HG03558 (cell line): ENCODE results near the gene PKNOX2.

Experiments used
- ATAC-seq: cut with Tn5 transposase; IDR thresholded peaks from one replicate; pipeline ENCODE4 v1.9.1; 2021; ENCODE audit warnings: moderate number of reproducible peaks; ENCODE audit not compliant: unreplicated experiment; ENCODE audit errors: extremely low read depth

The PKNOX2 gene

GRCh38 chr11:125164422-125165110, at the start of gene PKNOX2:
Gene PKNOX2, plus strand, starts transcription at chr11:125164751. Its CDS starts 186,555 bp downstream, at chr11:125351306.
- no peak for ATAC-seq

- ATAC-seq = no peak
These were observed 47.1 kb upstream of the PKNOX2 start for GRCh38 chr11:125117429-125117828.

- ATAC-seq = no peak
These were observed 41.2 kb upstream of the PKNOX2 start for GRCh38 chr11:125123194-125123946.

GRCh38 chr11:125123947-125124617, 40.5 kb upstream of the PKNOX2 start:
- no peak for ATAC-seq

GRCh38 chr11:125124618-125124992, 39.9 kb upstream of the PKNOX2 start:
- ATAC-seq = no peak

GRCh38 chr11:125128450-125128849, 36.1 kb upstream of the PKNOX2 start:
- no peak for ATAC-seq

GRCh38 chr11:125129316-125129993, 35.1 kb upstream of the PKNOX2 start:
- no peak for ATAC-seq

- ATAC-seq = no peak
These were observed 32.5 kb upstream of the PKNOX2 start for GRCh38 chr11:125132071-125132470.

GRCh38 chr11:125132596-125132995, 32.0 kb upstream of the PKNOX2 start:
- ATAC-seq = no peak

- no peak for ATAC-seq
These were observed 28.6 kb upstream of the PKNOX2 start for GRCh38 chr11:125136001-125136400.

- ATAC-seq = no peak
These were observed 25.6 kb upstream of the PKNOX2 start for GRCh38 chr11:125138966-125139365.

GRCh38 chr11:125139778-125140177, 24.8 kb upstream of the PKNOX2 start:
- ATAC-seq = no peak

- ATAC-seq = no peak
These were observed 24.3 kb upstream of the PKNOX2 start for GRCh38 chr11:125140233-125140632.

GRCh38 chr11:125141178-125141577, 23.4 kb upstream of the PKNOX2 start:
- ATAC-seq = no peak

- no peak for ATAC-seq
These were observed 22.6 kb upstream of the PKNOX2 start for GRCh38 chr11:125141686-125142535.

- no peak for ATAC-seq
These were observed 18.3 kb upstream of the PKNOX2 start for GRCh38 chr11:125146232-125146631.

- ATAC-seq = no peak
These were observed 17.3 kb upstream of the PKNOX2 start for GRCh38 chr11:125147280-125147679.

- no peak for ATAC-seq
These were observed 16.5 kb upstream of the PKNOX2 start for GRCh38 chr11:125148011-125148410.

GRCh38 chr11:125148743-125149142, 15.8 kb upstream of the PKNOX2 start:
- no peak for ATAC-seq

- ATAC-seq = no peak
These were observed 10.7 kb upstream of the PKNOX2 start for GRCh38 chr11:125153837-125154236.
